Skeletal muscle tissue (tissue), 4 donors: ENCODE measurements around the gene KRTAP10-11. TPM values are rescaled to one million over a fixed set of nuclear protein-coding genes. Genes with fewer than 3 reads are reported as not detected.
"Not testable (repeated sequence)": the region's sequence is repeated elsewhere in the genome, so short reads cannot be mapped to it uniquely, and the experiment has no call there.

Experiments
- H3K27ac ChIP-seq: one replicate; pipeline ENCODE4 v1.7.0; 2013; ENCODE audit warnings: mild to moderate bottlenecking, low read depth, low read length, inconsistent platforms
- H3K27me3 ChIP-seq, 3 donors: one replicate each; pipeline ENCODE4 v1.7.0; 2013; ENCODE audit warnings: low read length in 3 of 3; ENCODE audit not compliant: control insufficient read depth in 3 of 3, insufficient read depth in 3 of 3
- H3K36me3 ChIP-seq, 3 donors: one replicate each; pipeline ENCODE4 v1.7.0; 2013; ENCODE audit warnings: low read length in 3 of 3; ENCODE audit not compliant: control insufficient read depth in 3 of 3, insufficient read depth in 3 of 3
- H3K4me1 ChIP-seq, 3 donors: one replicate each; pipeline ENCODE4 v1.7.0; 2013; ENCODE audit warnings: low read length in 3 of 3, mild to moderate bottlenecking in 3 of 3; ENCODE audit not compliant: control insufficient read depth in 3 of 3, insufficient read depth in 3 of 3
- H3K4me3 ChIP-seq, 3 donors: one replicate each; pipeline ENCODE4 v1.7.0; 2013; ENCODE audit warnings: low read length in 3 of 3
- H3K9ac ChIP-seq, 3 donors: one replicate each; pipeline ENCODE4 v1.7.0; 2013; ENCODE audit warnings: low read length in 3 of 3, mild to moderate bottlenecking in 3 of 3, moderate library complexity in 2 of 3, low read depth in 1 of 3
- H3K9me3 ChIP-seq, 3 donors: one replicate each; pipeline ENCODE4 v1.7.0; 2013; ENCODE audit warnings: low read length in 3 of 3; ENCODE audit not compliant: control insufficient read depth in 3 of 3
- total RNA-seq: library from RNA; depleted of rRNA; stranded (reverse); fragments of >200 nt; gene quantifications from one replicate; pipeline ENCODE4 v1.2.3, GENCODE V29; 2014
- donor health status: Osteomylitis.

The KRTAP10-11 gene
- total RNA-seq, 1 donor from 2014 or later: not detected

DNA sequence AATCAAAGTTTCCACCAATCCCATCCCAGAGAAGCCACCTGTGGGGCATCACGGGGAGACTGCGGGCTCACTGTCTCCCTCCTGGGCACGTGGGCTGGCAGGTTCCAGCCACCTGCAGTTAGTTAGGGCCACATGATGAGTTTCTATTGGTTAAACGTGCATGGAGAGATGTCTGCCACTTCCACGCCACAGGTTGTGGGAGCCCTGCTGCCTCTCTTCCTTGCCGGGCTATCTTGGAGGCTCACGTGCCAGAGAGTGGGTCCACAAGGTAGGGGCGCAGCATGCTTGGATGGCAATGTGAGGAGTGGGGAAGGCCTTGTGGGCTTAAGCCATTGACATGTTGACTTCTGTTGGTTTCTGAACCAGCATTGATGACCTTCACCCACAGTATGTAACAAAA is 42.3 kb upstream of the KRTAP10-11 start:
- no peaks in the 10 kb centered on the region for H3K4me1 ChIP-seq
- no peak overlapping the region for H3K9ac ChIP-seq
- no peak overlapping the region for H3K27ac ChIP-seq
- no peak overlapping the region for H3K4me3 ChIP-seq
- H3K36me3 ChIP-seq: no peaks in the 10 kb centered on the region
- H3K9me3 ChIP-seq: peaks cover 0 to 5% (median 0%) of the 10 kb centered on the region in 3 donors
- peaks cover 34 to 47% (median 42%) of the 10 kb centered on the region in 3 donors for H3K27me3 ChIP-seq

GRCh38 chr21:44606495-44606894 is 39.7 kb upstream of the KRTAP10-11 start:
- Histone ChIP-seq H3K27ac (no peak overlapping the region), H3K9me3 (peaks cover 2 to 8% (median 2%) of the 10 kb centered on the region in 3 donors), H3K9ac (no peak overlapping the region), H3K4me3 (no peak overlapping the region), H3K36me3 (no peaks in the 10 kb centered on the region), H3K27me3 (peaks cover 21 to 32% (median 26%) of the 10 kb centered on the region in 3 donors), H3K4me1 (no peaks in the 10 kb centered on the region)

DNA sequence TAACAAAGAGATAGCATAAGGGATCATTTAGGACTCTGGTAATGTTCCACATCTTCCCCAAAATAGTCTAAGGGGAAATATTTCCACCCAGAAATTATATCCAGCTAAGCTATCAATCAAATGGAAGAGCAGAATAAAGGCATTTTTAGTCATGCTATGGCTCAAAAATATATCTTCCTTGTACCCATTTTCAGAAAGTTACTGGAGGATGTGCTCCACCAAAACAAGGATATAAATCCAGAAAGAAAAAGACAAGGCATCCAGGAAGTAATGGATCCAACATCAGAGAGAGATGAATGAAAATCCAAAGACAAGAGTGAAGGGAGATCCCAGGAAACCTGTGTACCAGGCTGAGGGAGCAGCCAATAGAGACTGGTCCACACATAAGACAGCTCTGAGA is 37.0 kb upstream of the KRTAP10-11 start:
- Histone ChIP-seq H3K36me3 (no peaks in the 10 kb centered on the region), H3K9ac (no peak overlapping the region), H3K9me3 (peaks cover 2 to 9% (median 7%) of the 10 kb centered on the region in 3 donors), H3K4me1 (no peaks in the 10 kb centered on the region), H3K4me3 (no peak overlapping the region), H3K27me3 (peaks cover 16 to 26% (median 18%) of the 10 kb centered on the region in 3 donors), H3K27ac (no peak overlapping the region)

- H3K27ac ChIP-seq, H3K9ac ChIP-seq, H3K4me1 ChIP-seq, H3K9me3 ChIP-seq, H3K36me3 ChIP-seq, H3K4me3 ChIP-seq: not testable (repeated sequence)
- peaks cover 24 to 36% (median 28%) of the 10 kb centered on the region in 3 donors for H3K27me3 ChIP-seq
Observed at GRCh38 chr21:44610157-44610843, 35.9 kb upstream of the KRTAP10-11 start.

DNA sequence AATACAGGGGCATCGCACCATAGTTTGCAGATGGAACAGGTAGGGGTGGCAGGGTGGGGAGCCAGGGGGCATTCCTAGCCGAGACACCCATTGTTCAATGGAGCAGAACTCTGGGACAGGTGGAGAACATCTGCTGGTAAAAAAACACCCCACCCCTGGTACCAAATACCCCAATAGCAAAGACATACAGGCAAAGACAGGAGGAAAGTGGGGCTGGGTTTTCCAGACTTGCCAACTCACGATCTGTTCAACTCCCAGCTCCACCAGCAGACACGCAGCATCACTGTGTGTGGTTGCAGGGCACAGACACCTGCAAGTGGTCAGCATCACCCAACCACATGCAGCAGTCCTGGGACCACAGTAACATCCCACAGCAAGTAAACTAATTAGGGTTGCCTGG is 34.7 kb upstream of the KRTAP10-11 start:
- no peak overlapping the region for H3K27ac ChIP-seq
- peaks cover 2 to 7% (median 7%) of the 10 kb centered on the region in 3 donors for H3K9me3 ChIP-seq
- no peaks in the 10 kb centered on the region for H3K36me3 ChIP-seq
- H3K4me1 ChIP-seq: no peaks in the 10 kb centered on the region
- no peak overlapping the region for H3K4me3 ChIP-seq
- H3K27me3 ChIP-seq: peaks cover 32 to 46% (median 37%) of the 10 kb centered on the region in 3 donors
- H3K9ac ChIP-seq: no peak overlapping the region

DNA sequence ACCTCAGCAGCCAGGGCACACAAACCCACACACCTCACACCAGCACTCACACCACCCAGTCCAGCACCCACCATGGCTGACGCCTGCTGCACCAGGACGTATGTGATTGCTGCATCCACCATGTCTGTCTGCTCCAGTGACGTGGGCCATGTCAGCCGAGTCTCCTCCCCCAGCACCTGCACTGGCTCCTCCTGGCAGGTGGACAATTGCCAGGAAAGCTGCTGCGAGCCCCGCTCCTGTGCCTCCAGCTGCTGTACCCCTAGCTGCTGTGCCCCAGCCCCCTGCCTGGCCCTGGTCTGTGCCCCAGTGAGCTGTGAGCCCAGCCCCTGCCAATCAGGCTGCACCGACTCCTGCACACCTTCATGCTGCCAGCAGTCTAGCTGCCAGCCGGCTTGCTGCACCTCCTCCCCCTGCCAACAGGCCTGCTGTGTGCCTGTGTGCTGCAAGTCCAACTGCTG is 34.2 kb upstream of the KRTAP10-11 start, which contains the start of gene KRTAP10-8:
Gene KRTAP10-8, plus strand, starts transcription at position 51 of the 458 bp plus-strand sequence. Its CDS starts 22 bp downstream, at position 73.
- no peak within 1 kb of the TSS for H3K4me3 ChIP-seq
- H3K36me3 ChIP-seq: no peaks in the 10 kb centered on the region
- no peak within 1 kb of the TSS for H3K27ac ChIP-seq
- no peak within 1 kb of the TSS for H3K9ac ChIP-seq
- H3K27me3 ChIP-seq: peaks cover 34 to 46% (median 40%) of the 10 kb centered on the region in 3 donors
- peaks cover 2 to 7% (median 7%) of the 10 kb centered on the region in 3 donors for H3K9me3 ChIP-seq
- H3K4me1 ChIP-seq: no peaks in the 10 kb centered on the region

- H3K4me1 ChIP-seq: no peaks in the 10 kb centered on the region
- peaks cover 2 to 7% (median 7%) of the 10 kb centered on the region in 3 donors for H3K9me3 ChIP-seq
- H3K36me3 ChIP-seq: no peaks in the 10 kb centered on the region
- no peak overlapping the region for H3K4me3 ChIP-seq
- peaks cover 34 to 47% (median 41%) of the 10 kb centered on the region in 3 donors for H3K27me3 ChIP-seq
- no peak overlapping the region for H3K9ac ChIP-seq
- H3K27ac ChIP-seq: no peak overlapping the region
Observed at GRCh38 chr21:44612669-44613229, 33.5 kb upstream of the KRTAP10-11 start.

DNA sequence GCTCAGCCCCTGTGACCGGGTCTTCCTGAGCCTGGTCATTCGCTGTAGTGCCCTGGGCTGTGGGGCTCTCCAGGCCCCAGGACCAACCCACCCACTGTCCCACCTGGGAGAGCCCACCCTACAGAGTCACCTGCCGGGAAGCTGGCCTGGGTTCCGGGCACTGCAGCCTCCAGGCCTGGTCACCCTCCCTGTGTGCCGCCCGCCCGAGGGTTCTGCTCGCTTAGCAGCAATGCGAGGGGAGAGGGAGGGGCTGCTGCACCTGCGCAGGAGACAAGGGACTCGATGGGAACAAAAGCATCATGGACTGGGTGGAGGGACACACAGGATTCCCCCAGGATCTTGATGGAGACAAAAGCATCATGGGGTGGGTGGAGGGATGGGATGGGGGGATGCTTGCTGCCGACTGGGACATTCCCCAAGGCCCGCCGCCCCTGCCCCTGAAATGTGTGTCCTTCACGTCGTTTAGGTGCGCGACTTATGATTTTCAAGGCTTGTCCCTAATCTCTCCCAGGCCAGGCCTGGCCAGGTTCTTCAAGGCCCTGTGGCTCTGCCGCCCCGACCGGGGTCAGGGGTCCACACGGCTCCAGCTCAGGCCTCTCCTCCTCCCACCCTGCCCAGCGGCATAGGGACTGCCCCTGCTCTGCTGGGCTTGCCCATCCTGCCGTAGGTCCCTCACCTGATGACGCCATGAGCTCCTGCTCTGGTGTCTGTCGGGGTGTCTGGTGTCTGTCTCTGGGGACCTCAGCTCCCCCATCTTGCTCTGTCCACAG is 32.6 kb upstream of the KRTAP10-11 start:
- Histone ChIP-seq H3K9me3 (peaks cover 2 to 7% (median 7%) of the 10 kb centered on the region in 3 donors), H3K27ac (no peak overlapping the region), H3K36me3 (no peaks in the 10 kb centered on the region), H3K4me1 (no peaks in the 10 kb centered on the region), H3K9ac (no peak overlapping the region), H3K4me3 (no peak overlapping the region), H3K27me3 (peaks cover 34 to 47% (median 41%) of the 10 kb centered on the region in 3 donors)

- no peak overlapping the region for H3K27ac ChIP-seq
- peaks cover 2 to 7% (median 6%) of the 10 kb centered on the region in 3 donors for H3K9me3 ChIP-seq
- no peaks in the 10 kb centered on the region for H3K36me3 ChIP-seq
- H3K27me3 ChIP-seq: peaks cover 34 to 47% (median 41%) of the 10 kb centered on the region in 3 donors
- no peaks in the 10 kb centered on the region for H3K4me1 ChIP-seq
- H3K9ac ChIP-seq: no peak overlapping the region
- H3K4me3 ChIP-seq: no peak overlapping the region
Observed at GRCh38 chr21:44614161-44614631, 32.0 kb upstream of the KRTAP10-11 start.
